ENCODE measurements around the gene MYO1B.

DNA sequence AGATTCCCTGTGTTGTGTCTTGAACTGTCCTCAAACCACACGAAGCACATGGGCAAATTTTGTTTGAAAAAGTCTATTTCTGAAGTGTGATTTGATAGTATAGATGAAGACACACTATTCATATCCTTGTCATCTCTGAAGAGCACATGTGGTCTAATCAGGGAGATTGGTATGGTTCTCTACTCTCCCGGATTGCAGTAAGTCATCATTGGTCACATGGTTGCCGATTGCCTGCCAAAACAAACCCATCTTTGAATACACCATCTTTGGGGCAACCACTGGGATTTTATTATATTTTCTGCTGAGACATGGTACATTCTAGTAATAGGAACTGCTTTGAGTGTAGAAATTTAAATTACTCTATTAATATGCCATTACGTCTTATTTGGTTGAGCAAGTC, 186.9 kb downstream of the MYO1B start:
- TF ChIP-seq POLR2AphosphoS5 (IDR thresholded peaks at IDR 0.05; ENCODE audit: borderline replicate concordance, low read depth, low read length) (no peak), EZH2 (IDR thresholded peaks at IDR 0.05) (no peak), FOXP2 (optimal IDR thresholded peaks at IDR 0.05; ENCODE audit: control extremely low read depth, extremely low read length, insufficient read depth) (no peak)
